GM21723 (cell line): ENCODE measurements around the gene HPF1.
A peak's percentile ranks its signal among the peaks of the same experiment; 100 is the strongest.
"Not testable (repeated sequence)": the region's sequence is repeated elsewhere in the genome, so short reads cannot be mapped to it uniquely, and the experiment has no call there.

Experiments used
- ATAC-seq: cut with Tn5 transposase; IDR thresholded peaks from one replicate; pipeline ENCODE4 v1.9.1; 2021; ENCODE audit warnings: mild to moderate bottlenecking, moderate library complexity; ENCODE audit not compliant: unreplicated experiment

The HPF1 gene

GRCh38 chr4:169741569-169741968, 16.2 kb downstream of the HPF1 start:
- ATAC-seq: no peak

GRCh38 chr4:169738604-169739003, 19.1 kb downstream of the HPF1 start:
- ATAC-seq: not testable (repeated sequence)

GRCh38 chr4:169730564-169730963, 27.2 kb downstream of the HPF1 start:
- no peak for ATAC-seq

GRCh38 chr4:169727616-169728015, 30.1 kb downstream of the HPF1 start:
- ATAC-seq: peak; percentile 44

GRCh38 chr4:169724260-169724659, 33.5 kb downstream of the HPF1 start:
- ATAC-seq: no peak

- ATAC-seq: no peak
Observed at GRCh38 chr4:169723207-169723965, 34.4 kb downstream of the HPF1 start.

GRCh38 chr4:169720529-169720928, 37.2 kb downstream of the HPF1 start:
- ATAC-seq: no peak

GRCh38 chr4:169716677-169717076, 41.1 kb downstream of the HPF1 start:
- ATAC-seq: no peak

- ATAC-seq: no peak
Observed at GRCh38 chr4:169715826-169716225, 41.9 kb downstream of the HPF1 start.

GRCh38 chr4:169707958-169708643, 49.6 kb downstream of the HPF1 start:
- no peak for ATAC-seq

- ATAC-seq: no peak
Observed at GRCh38 chr4:169698331-169698730, 59.4 kb downstream of the HPF1 start.

- no peak for ATAC-seq
Observed at GRCh38 chr4:169690787-169691186, 67.0 kb downstream of the HPF1 start.

- ATAC-seq: no peak
Observed at GRCh38 chr4:169689681-169690080, 68.1 kb downstream of the HPF1 start.

- ATAC-seq: no peak
Observed at GRCh38 chr4:169682372-169683047, 75.2 kb downstream of the HPF1 start.
